ENCODE data around the gene SRR.

SRR gene

DNA sequence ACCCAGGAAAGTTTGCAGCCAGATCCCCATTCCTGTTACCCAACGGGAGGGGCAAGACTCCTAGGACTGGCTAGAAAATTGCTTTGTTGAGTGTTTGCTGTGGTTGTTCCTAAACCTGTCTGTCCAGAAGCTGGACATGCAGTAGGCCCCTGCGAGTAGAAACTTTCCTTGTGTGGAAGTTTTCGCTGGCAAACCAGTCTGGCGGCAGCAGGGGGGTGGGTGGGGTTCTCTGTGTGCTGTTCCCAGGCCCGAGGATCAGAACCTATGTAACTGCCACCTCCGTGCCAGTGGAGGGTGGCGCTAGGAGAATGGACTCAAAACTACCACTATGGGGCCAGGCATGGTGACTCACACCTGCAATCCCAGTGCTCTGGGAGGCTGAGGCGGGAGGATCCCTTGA is 42.7 kb downstream of the SRR start:
- no peak for DNase-seq

DNA sequence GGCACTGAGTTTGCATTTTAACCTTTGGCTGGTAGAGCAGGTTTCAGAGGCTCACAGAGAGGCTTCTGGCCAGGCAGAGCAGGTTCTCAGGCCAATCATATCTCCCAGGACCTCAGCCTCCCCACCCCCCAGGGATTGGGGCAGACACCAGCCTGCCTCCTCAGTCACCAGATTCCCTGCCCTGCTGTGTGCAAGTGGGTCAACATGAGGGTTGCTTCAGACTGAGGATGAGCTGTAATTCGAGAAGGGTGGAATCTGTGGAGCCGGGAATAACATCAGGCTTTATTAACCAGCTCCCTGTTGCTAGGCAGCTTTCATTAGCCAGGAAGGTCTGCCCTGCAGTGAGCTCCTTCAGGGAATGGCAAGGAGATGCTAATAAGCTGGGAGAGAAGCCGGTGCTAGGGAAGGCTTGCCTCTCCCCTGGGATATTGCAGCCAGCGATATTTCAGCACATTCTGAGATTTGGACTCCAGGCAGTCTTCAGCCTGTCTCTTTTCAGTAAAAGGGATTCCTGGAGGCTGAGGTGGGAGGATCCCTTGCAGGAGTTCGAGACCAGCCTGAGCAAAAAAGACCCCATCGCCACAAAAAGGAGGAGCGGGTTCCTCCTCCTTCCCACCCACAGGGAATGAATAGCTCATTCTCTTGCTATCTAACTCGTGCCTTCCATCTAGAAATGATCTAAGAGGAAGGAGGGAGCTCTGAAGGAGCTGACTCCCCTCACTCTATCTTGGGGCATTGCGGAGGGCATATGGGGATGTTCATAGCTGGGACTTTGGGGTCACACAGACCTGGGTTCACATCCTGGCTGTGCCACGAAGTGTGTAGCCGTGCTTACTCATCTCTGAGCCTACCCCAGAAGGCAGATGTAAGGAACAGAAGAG is 44.3 kb downstream of the SRR start:
- peak; percentile 49 for DNase-seq

- no peak for DNase-seq
Observed at GRCh38 chr17:2351269-2351668, 47.5 kb downstream of the SRR start.

DNA sequence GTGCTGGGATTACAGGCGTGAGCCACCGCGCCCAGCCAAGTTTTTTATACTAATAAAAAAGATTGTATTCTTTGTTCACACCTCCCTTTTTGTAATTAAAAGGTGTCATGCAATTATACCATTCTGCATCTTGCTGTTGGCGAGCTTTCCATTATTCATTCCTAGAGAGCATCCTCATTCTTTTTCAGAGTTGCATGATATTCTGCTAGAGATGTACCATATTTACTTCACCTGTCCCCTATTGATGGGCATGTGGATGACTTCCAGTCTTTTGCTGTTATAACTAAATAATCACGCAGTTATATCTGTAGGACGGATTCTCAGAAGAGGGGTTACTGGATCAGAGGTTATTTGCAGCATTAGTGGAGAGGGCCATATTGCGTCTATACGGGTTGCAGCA is 50.6 kb downstream of the SRR start:
- DNase-seq = no peak

- DNase-seq = no peak
Observed at GRCh38 chr17:2357237-2357636, 53.5 kb downstream of the SRR start.

DNA sequence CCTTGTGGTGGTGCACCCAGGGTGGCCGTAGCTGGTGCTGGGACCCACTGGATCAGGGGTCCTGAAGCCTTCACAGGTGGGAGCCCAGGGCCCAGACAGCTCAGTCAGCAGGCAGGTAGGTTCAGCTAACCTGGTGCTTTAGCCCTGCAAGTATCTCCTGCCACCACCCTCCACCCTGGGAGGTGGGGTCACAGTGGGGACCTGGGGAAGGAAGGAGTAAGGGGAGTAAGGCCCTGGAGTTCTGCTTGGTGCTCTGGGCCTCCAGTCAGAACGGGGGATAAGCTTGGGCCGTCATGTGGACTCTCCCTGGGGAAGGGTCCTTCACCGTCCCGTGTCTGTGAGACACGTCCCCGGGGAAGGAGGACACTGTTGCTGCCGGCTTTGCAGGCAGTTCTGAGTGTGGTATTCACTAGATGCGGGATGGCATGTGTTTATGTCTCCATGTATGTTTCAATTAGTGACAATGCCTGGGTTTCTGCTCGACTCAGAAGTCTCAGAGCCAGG is 54.2 kb downstream of the SRR start:
- DNase-seq = no peak

DNA sequence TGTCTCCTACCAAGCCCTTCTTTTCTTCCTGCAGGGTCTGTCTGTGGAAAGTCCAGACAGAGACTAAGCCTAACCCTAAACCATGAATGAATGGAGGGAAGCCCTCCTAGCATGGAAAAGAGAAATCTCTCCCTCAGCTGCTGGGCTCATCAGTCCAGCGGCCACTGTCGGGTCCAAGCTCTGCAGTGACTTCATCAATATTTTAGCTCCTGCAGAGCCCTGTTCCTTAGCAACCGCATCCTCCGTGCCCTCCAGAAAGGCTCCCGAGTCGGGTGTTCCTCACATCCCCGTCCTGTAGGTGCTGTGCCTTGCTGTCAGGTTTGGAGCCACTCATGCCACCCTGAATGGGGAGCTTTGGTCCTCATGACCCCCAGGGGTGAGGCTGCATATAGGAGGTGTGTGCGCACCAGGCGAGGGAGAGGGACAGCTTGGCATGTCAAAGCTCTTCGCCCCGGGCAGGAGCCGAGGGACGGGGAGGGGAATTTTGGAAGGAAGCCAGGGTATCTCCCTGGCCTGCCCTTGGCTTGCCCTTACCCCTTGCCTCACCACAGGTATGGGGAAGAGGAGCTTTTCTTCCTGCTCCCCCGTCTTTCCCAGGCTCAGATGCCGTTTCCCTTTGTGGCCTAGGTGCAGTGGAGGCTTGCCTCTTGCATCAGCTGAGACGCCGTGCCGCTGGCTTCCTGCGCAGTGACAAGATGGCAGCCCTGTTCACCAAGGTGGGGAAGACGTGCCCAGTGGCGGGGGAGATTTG is 57.4 kb downstream of the SRR start:
- DNase-seq = no peak

DNA sequence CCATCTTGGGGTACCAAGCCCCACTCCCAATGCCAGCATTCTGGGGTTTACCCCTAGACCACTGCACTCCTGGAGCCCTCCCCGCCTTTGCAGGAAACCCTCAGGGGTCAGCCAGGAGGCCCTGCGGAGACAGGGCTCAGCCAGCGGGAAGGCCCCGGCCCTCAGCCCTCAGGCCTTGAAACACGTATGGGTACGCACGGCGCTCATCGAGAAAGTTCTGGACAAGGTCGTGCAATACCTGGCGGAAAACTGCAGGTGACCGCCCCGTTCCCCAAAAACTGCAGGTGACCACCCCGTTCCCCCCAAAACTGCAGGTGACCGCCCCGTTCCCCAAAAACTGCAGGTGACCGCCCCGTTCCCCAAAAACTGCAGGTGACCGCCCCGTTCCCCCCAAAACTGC is 58.3 kb downstream of the SRR start:
- DNase-seq = no peak

GRCh38 chr17:2362416-2362815 is 58.7 kb downstream of the SRR start:
- DNase-seq = no peak

GRCh38 chr17:2362881-2363280 is 59.1 kb downstream of the SRR start:
- DNase-seq = no peak

DNA sequence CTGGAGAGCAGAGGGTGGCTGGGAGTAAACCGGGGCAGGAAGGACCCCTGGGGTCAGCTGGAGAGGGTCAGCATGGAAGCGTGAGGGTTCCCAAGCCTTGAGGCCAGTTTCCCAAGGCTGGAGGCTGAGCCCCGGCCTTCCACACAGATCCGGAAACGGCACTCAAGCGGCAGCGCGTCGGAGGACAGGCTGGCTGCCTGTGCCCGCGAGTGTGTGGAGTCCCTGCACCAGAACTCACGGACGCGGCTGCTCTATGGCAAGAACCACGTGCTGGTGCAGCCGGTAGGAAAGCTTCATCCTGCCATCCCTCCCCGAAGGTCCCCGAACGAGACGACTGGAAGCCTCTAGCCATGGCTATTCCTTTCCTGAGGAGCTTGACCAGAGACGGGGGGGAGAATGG is 59.6 kb downstream of the SRR start:
- DNase-seq = no peak

DNA sequence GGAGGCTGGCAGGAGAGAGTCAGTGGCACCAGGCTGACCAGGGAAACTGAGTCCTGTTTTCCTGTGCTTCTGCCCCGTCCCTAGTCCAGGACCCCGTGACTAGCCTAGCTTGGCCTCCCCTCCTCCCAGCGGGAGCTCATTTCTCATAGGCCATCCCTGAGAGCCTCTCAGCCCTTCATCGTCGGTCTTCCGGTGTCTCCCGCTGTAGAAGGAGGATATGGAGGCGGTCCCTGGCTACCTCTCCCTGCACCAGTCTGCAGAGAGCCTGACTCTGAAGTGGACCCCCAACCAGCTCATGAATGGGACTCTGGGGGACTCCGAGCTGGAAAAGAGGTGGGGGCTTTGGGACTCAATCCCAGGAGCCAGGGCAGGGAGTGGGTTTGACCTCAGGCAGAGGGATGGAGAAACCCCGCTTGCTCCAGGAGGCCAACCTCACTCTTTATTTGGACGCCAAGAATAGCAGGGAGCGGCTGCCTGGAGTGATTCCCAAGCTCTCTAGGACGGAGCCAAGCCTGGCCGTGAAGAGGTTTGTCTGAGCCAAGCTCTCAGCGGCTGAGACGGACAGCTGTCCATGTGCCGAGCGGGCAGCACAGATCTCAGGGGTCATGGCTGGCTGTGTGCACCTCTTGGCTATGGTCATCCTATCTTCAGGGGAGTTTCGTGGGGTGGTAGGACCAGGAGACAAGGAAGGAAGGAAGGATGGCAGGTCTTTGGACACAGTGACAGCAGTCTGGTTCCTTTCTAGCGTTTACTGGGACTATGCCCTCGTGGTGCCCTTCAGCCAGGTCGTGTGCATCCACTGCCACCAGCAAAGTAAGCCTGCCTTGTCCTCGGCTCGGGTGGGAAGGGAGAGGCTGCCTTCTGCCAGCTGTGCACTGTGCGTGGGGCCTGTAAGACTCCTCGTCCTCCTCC is 60.4 kb downstream of the SRR start:
- DNase-seq = no peak

DNA sequence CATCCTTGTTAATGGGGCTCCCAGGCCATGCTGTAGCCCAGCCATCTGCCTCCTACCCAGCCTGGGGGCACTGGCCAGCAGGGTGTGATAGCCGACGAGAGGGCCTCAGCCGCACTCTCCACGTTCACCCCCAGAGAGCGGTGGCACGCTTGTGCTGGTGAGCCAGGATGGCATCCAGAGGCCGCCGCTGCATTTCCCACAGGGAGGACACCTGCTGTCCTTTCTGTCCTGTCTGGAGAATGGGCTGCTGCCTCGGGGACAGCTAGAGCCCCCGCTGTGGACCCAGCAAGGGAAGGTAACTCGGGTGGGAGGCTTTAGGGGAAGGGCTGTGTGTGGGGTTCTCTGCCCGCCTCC is 61.0 kb downstream of the SRR start:
- no peak for DNase-seq

DNA sequence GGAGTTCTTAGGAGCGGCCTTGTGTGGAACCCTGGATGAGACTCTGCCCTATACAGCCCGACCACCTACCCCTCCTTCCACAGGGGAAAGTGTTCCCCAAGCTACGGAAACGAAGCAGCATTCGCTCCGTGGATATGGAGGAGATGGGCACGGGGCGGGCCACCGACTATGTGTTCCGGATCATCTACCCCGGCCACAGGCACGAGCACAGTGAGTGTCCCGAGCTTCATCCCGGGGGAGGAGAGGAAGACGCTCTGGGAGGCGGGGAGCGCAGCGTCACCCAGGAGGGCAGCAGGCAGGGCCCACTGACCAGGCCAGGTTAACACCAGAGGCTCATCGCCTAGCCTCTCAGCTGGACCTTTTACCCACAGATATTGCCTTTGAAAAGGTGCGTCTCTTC is 61.4 kb downstream of the SRR start:
- no peak for DNase-seq

DNA sequence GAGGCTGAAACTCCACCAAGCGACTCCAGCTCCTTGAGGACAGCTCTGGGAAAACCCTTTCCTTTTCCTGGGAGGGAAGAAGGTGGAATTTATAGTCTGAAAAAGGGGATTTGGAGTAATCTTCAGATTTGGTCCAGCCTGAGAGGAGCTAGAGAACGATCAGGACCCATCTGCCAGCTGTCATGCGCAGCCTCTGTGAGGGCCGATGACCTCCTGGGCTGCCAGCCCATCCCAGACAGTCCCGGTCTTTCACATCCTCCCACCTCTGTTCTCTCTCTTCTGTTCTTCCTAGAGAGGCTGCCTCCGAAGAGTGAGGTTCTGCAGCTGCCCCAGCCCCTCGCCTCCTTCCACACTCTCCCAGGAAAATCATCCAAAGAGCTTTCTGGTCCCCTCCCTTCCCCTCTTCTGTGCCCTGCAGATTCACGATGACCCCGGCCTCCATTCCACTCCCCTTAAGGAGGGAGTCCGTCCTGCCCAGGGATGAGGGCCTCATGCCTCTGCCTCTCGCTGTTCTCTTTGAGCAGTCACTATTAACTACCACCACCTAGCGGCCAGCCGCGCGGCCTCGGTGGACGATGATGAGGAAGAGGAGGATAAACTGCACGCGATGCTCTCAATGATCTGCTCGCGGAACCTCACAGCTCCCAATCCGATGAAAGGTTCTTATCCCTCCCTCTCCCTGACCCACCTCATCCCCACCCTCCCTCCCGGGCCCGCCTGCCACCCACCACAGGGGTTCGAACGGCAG is 63.2 kb downstream of the SRR start:
- DNase-seq = no peak

DNA sequence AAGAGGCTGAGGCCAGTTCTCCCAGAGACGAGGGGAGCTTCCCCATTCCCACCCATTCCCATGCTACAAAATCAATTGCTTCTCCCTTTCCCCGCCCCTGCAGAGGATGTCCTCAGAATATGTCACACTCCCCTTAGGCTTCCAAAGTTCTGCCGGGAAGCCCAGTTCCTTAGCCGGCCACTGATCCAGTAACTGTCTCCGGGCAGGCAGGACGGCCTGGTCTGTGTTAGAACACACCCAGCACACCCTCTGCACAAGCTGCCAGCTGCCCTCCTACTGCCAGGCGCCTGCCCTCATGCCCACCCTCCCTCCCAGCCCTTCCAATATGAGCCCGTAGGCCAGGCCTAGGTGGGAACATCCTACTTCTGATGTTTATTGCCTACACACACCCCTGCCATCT is 64.6 kb downstream of the SRR start:
- no peak for DNase-seq

- no peak for DNase-seq
Observed at GRCh38 chr17:2369039-2369438, 65.3 kb downstream of the SRR start.

DNA sequence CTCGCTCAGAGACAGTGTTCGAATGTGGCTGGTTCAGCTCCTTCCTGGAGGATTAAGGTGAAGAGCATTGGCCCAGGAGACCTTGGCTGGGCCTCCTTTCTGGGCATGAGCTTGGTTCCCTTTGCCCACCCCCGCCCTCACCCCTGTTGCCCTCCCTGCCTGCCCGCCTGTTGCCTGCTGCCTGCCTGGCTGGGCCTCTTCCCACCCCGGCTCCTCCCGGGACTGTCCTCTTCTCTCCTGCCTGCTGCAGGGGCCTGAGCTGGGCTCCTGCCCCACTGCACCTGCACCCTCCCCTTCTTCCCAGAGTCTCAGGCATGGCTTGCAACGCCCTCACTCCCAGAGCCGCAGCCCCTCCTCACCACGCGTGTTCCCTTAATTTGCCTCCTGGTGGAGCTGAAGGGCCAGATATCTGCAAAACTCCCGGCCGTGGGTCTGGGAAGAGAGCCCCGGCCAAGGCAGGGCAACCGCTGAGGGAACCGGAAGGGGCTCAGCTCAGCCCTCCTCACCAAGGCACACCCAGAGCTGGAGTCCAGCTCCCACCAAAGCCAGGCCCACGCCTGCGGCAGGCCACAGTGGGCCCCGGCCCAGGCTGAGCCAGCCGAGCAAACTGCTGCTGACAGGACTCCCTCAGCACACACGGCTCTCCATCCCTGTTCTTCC is 65.9 kb downstream of the SRR start:
- DNase-seq = no peak

- DNase-seq = no peak
Observed at GRCh38 chr17:2370211-2370589, 66.5 kb downstream of the SRR start.

DNA sequence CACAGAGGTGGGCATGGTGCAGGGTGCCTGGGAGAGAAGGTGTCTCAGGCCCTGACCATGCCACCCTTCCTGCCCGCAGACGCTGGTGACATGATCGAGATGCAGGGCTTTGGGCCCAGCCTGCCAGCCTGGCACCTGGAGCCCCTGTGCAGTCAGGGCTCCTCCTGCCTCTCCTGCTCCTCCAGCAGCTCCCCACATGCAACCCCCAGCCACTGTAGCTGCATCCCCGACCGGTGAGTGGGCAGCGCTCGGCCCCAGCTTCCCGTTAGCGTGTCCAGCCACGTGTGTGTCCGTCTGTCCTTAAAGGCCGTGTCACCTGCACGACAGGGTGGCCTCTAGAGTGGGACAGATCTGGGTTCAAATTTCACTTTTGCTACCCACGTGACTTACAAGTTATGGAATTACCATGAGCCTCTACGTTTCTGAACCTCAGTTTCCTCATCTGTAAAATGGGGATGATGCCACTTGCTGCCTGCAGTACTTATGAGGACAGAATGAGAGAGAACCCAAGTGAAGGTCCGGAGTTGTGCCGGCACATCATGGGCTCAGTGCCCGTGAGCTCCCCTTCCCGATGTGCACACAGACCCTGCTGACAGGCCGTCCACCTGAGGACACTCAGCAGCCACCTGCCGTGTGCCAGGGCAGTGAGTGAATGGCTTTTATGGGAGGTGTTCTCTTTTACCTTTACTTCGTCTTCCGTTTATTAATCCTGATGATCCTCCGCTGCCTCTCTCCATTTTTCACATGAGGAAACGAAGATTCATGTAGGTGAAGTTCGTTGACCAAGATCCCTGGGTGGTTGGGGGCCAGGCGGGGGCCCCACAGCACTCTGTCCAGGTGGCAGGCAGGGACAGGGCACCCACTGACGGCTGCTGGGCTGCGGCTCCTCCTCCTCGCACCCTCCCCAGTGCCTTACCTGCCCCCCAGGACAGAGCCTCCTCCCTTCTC is 67.7 kb downstream of the SRR start:
- no peak for DNase-seq

GRCh38 chr17:2372180-2372579 is 68.4 kb downstream of the SRR start:
- no peak for DNase-seq
